H9 (cell line): Measurements from ENCODE around the gene RAB11FIP4. TPM values are rescaled to one million over a fixed set of nuclear protein-coding genes. Genes with fewer than 3 reads are reported as not detected.
A peak's percentile ranks its signal among the peaks of the same experiment; 100 is the strongest.

Experiments
- DNase-seq: peaks from one replicate; pipeline ENCODE4 v3.0.0-alpha.2; 2017
- H2AFZ ChIP-seq: one replicate; pipeline ENCODE4 v1.6.1; 2013; ENCODE audit warnings: mild to moderate bottlenecking, low read length, control low read depth, moderate library complexity
- H2AK5ac ChIP-seq: 2 replicates; pipeline ENCODE4 v1.6.1; 2013; ENCODE audit warnings: low read length, control low read depth, mixed read lengths; ENCODE audit not compliant: insufficient read length
- H2BK120ac ChIP-seq: one replicate; pipeline ENCODE4 v1.6.1; 2013; ENCODE audit warnings: low read depth, mild to moderate bottlenecking, low read length, control low read depth, inconsistent platforms; ENCODE audit not compliant: poor library complexity, severe bottlenecking
- H2BK12ac ChIP-seq: 2 replicates; pipeline ENCODE4 v1.6.1; 2013; ENCODE audit warnings: low read length, control low read depth, mixed read lengths, low read depth; ENCODE audit not compliant: insufficient read length
- H2BK15ac ChIP-seq: 2 replicates; pipeline ENCODE4 v1.6.1; 2013; ENCODE audit warnings: low read depth, low read length, control low read depth
- H2BK20ac ChIP-seq: one replicate; pipeline ENCODE4 v1.6.1; 2013; ENCODE audit warnings: low read depth, mild to moderate bottlenecking, low read length, control low read depth, inconsistent platforms; ENCODE audit not compliant: poor library complexity, severe bottlenecking
- H2BK5ac ChIP-seq: 2 replicates; pipeline ENCODE4 v1.6.1; 2013; ENCODE audit warnings: low read length, control low read depth, mixed read lengths; ENCODE audit not compliant: insufficient read length
- H3K14ac ChIP-seq: 2 replicates; pipeline ENCODE4 v1.6.1; 2013; ENCODE audit warnings: low read length, control low read depth; ENCODE audit not compliant: insufficient read depth
- H3K18ac ChIP-seq: 2 replicates; pipeline ENCODE4 v1.6.1; 2013; ENCODE audit warnings: low read depth, mild to moderate bottlenecking, mixed read lengths, low read length, control low read depth; ENCODE audit not compliant: insufficient read length
- H3K23ac ChIP-seq: 2 replicates; pipeline ENCODE4 v1.6.1; 2013; ENCODE audit warnings: low read length, control low read depth, mixed read lengths, low read depth; ENCODE audit not compliant: insufficient read length
- H3K23me2 ChIP-seq: 2 replicates; pipeline ENCODE4 v1.6.1; 2013; ENCODE audit warnings: low read depth, mild to moderate bottlenecking, mixed read lengths, low read length, control low read depth; ENCODE audit not compliant: insufficient read length, poor library complexity, severe bottlenecking
- H3K27ac ChIP-seq: 2 replicates; pipeline ENCODE4 v1.5.1; 2013; ENCODE audit warnings: low read length, control low read depth, mixed read lengths, low read depth; ENCODE audit not compliant: insufficient read length
- H3K27me3 ChIP-seq: 2 replicates; pipeline ENCODE4 v1.6.1; 2013; ENCODE audit warnings: low read length, control low read depth, inconsistent platforms; ENCODE audit not compliant: insufficient read depth
- H3K4ac ChIP-seq: 2 replicates; pipeline ENCODE4 v1.6.1; 2013; ENCODE audit warnings: low read depth, mild to moderate bottlenecking, control low read depth, inconsistent platforms, low read length, moderate library complexity
- H3K4me1 ChIP-seq: 2 replicates; pipeline ENCODE4 v1.6.1; 2013; ENCODE audit warnings: low read length, control low read depth, inconsistent platforms; ENCODE audit not compliant: insufficient read depth
- H3K4me2 ChIP-seq: 2 replicates; pipeline ENCODE4 v1.6.1; 2013; ENCODE audit warnings: low read length, control low read depth, mixed read lengths; ENCODE audit not compliant: insufficient read length, insufficient read depth
- H3K56ac ChIP-seq: 2 replicates; pipeline ENCODE4 v1.6.1; 2013; ENCODE audit warnings: low read depth, mild to moderate bottlenecking, mixed read lengths, low read length, control low read depth; ENCODE audit not compliant: insufficient read length
- H3K79me1 ChIP-seq: 2 replicates; pipeline ENCODE4 v1.6.1; 2013; ENCODE audit warnings: low read depth, mild to moderate bottlenecking, moderate library complexity, low read length, control low read depth, inconsistent platforms; ENCODE audit not compliant: insufficient read depth, poor library complexity, severe bottlenecking
- H3K79me2 ChIP-seq: 2 replicates; pipeline ENCODE4 v1.6.1; 2013; ENCODE audit warnings: low read length, control low read depth, inconsistent platforms; ENCODE audit not compliant: insufficient read depth
- H3K9ac ChIP-seq: 2 replicates; pipeline ENCODE4 v1.6.1; 2013; ENCODE audit warnings: low read length, control low read depth, mixed read lengths; ENCODE audit not compliant: insufficient read length; ENCODE audit errors: extremely low read depth
- H3K9me3 ChIP-seq: one replicate; pipeline ENCODE4 v1.6.1; 2013; ENCODE audit warnings: low read depth, low read length, inconsistent platforms; ENCODE audit not compliant: control insufficient read depth
- H3T11ph ChIP-seq: one replicate; pipeline ENCODE4 v1.6.1; 2013; ENCODE audit warnings: mild to moderate bottlenecking, low read length, control low read depth, inconsistent platforms
- H4K20me1 ChIP-seq: one replicate; pipeline ENCODE4 v1.6.1; 2013; ENCODE audit not compliant: control insufficient read depth, insufficient read length, insufficient read depth
- H4K5ac ChIP-seq: 2 replicates; pipeline ENCODE4 v1.6.1; 2013; ENCODE audit warnings: low read depth, mild to moderate bottlenecking, mixed read lengths, low read length, control low read depth; ENCODE audit not compliant: insufficient read length
- H4K8ac ChIP-seq: replicated peaks from 2 replicates; pipeline ENCODE4 v1.6.1; 2013; ENCODE audit warnings: low read length, control low read depth, mixed read lengths, low read depth; ENCODE audit not compliant: insufficient read length
- H4K91ac ChIP-seq: 2 replicates; pipeline ENCODE4 v1.6.1; 2013; ENCODE audit warnings: low read depth, mild to moderate bottlenecking, moderate library complexity, mixed read lengths, low read length, control low read depth; ENCODE audit not compliant: insufficient read length
- H3K27ac Mint-ChIP-seq, 3 experiments: 2 replicates in 2 of 3; 3 replicates in 1 of 3; pipeline ENCODE4 v1.8.0; 2020 to 2021; ENCODE audit warnings: mixed read lengths in 3 of 3, mild to moderate bottlenecking in 1 of 3, moderate library complexity in 1 of 3
- H3K27me3 Mint-ChIP-seq: 2 replicates; pipeline ENCODE4 v1.8.0; 2021; ENCODE audit warnings: low read depth, mild to moderate bottlenecking, moderate library complexity, mixed read lengths
- H3K36me3 Mint-ChIP-seq, 3 experiments: 2 replicates in 2 of 3; 3 replicates in 1 of 3; pipeline ENCODE4 v1.8.0; 2020 to 2021; ENCODE audit warnings: low read depth in 3 of 3, mixed read lengths in 3 of 3; ENCODE audit not compliant: insufficient read depth in 1 of 3
- H3K4me1 Mint-ChIP-seq, 2 experiments: 2 replicates each; pipeline ENCODE4 v1.8.0; 2020; ENCODE audit warnings: mixed read lengths in 2 of 2
- H3K4me3 Mint-ChIP-seq, 2 experiments: 2 replicates in 1 of 2; 3 replicates in 1 of 2; pipeline ENCODE4 v1.8.0; 2020 to 2021; ENCODE audit warnings: mild to moderate bottlenecking in 2 of 2, mixed read lengths in 2 of 2, moderate library complexity in 1 of 2
- H3K9me3 Mint-ChIP-seq, 2 experiments: 2 replicates in 1 of 2; 3 replicates in 1 of 2; pipeline ENCODE4 v1.8.0; 2020; ENCODE audit warnings: mild to moderate bottlenecking in 2 of 2, mixed read lengths in 2 of 2, moderate library complexity in 1 of 2
- CTCF ChIP-seq: fragments of 200-600 bp; sonication (generic); conservative IDR thresholded peaks from 3 replicates; pipeline ENCODE4 v1.8.0; 2021; ENCODE audit warnings: antibody characterized with exemption, mild to moderate bottlenecking
- WGBS: extraction: QIAGEN DNeasy Blood & Tissue Kit; methylation state at CpG from one replicate; pipeline ENCODE4 v1.1.7; 2013; ENCODE audit warnings: missing lambda C conversion rate, low lambda C conversion rate, mixed read lengths; ENCODE audit not compliant: insufficient read length; ENCODE audit errors: extremely low coverage; 5-methylcytosine and 5-hydroxymethylcytosine counted together
- total RNA-seq: library from RNA; stranded (reverse); gene quantifications from 2 replicates; pipeline ENCODE4 v1.2.1, GENCODE V29; 2021

Gene RAB11FIP4
- total RNA-seq, 1 experiment from 2014 or later: 25.7 TPM

- TF ChIP-seq CTCF: no peak
- Mint-ChIP-seq H3K36me3 (0 out of 7 replicates have a peak, but pooled peaks cover 0 to 8% (median 0%) of the 10 kb centered on the region in 3 experiments), H3K27ac (peak overlapping the region in 2 of 3 experiments; percentile 41 to 66; a peak in 6 of 7 replicates), H3K27me3 (no peaks in the 10 kb centered on the region; the same call in 1 of the 2 replicates), H3K4me1 (peaks cover 34 to 39% of the 10 kb centered on the region in 2 experiments), H3K4me3 (no peak overlapping the region), H3K9me3 (peaks cover 2 to 5% of the 10 kb centered on the region in 2 experiments; a peak in 3 of 5 replicates)
- no peak overlapping the region for H3K9ac ChIP-seq
- no peak overlapping the region for H4K5ac ChIP-seq
- no peak overlapping the region for H2AK5ac ChIP-seq
- H3K27me3 ChIP-seq: no peaks in the 10 kb centered on the region
- H4K20me1 ChIP-seq: no peaks in the 10 kb centered on the region
- H2BK120ac ChIP-seq: no peak overlapping the region
- no peak overlapping the region for H2AFZ ChIP-seq
- no peaks in the 10 kb centered on the region for H3K79me2 ChIP-seq
- H3K27ac ChIP-seq: no peak overlapping the region
- no peaks in the 10 kb centered on the region for H3K4me1 ChIP-seq
- no CpG with 5 or more reads among the region's 10 CpGs for WGBS
- no peaks in the 10 kb centered on the region for H3K79me1 ChIP-seq
- H3K4ac ChIP-seq: no peak overlapping the region
- no peak overlapping the region for H3K4me2 ChIP-seq
- no peak overlapping the region; the same call in 1 of the 2 replicates for H3K14ac ChIP-seq
- no peak overlapping the region for H4K8ac ChIP-seq
- no peak overlapping the region for H2BK5ac ChIP-seq
- no peak overlapping the region for H3K23ac ChIP-seq
- H3K18ac ChIP-seq: no peak overlapping the region
- DNase-seq: no peak
- no peak overlapping the region for H2BK12ac ChIP-seq
- no peak overlapping the region for H4K91ac ChIP-seq
- no peak overlapping the region for H2BK20ac ChIP-seq
- no peak overlapping the region for H2BK15ac ChIP-seq
- no peaks in the 10 kb centered on the region for H3K9me3 ChIP-seq
- no peaks in the 10 kb centered on the region for H3K23me2 ChIP-seq
- H3K56ac ChIP-seq: no peak overlapping the region
- H3T11ph ChIP-seq: no peak overlapping the region
Observed at GRCh38 chr17:31452561-31453110, 61.2 kb downstream of the RAB11FIP4 start.
